HG02885 (cell line): ENCODE results near the gene NUP50.

Source experiments
- ATAC-seq: cut with Tn5 transposase; IDR thresholded peaks from one replicate; pipeline ENCODE4 v1.9.1; 2021; ENCODE audit warnings: mild to moderate bottlenecking; ENCODE audit not compliant: unreplicated experiment, poor library complexity

Gene NUP50

DNA sequence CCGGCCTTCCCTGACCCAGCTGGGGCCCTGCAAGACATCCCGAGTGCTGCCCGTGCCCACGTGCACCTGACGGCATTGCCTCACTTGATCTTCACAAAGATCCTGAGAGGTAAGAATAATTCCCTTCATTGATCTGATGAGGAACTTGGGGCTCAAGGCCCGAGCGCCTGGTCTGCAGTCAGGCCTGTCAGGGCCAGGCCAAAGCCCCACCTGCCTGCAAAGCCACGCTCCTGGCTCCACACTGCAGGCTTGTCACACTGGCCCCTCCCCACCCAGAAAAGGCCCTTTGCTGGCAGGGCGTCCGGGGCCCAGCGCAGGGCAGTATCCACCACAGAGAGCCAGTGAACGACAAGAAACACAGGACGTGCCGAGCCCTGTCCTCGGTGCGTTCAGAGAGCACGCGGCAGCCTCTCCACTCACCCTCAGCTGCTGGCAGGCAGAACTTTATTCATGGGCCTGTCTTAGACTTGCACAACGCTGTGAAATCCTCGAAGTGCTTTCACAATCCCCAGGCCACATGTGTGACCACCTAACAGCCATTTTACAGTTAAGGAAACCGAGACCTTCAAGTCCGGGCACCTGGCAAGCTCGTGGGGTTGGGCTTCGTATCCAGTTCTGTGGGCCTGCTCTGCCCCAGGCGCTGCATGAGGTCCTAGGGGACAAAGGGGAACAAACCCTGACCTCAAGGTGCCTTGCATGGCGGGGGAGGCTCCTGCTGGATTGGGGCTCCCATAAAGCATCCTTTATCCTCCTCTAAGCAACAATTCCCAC, 62.2 kb downstream of the NUP50 start:
- no peak for ATAC-seq

DNA sequence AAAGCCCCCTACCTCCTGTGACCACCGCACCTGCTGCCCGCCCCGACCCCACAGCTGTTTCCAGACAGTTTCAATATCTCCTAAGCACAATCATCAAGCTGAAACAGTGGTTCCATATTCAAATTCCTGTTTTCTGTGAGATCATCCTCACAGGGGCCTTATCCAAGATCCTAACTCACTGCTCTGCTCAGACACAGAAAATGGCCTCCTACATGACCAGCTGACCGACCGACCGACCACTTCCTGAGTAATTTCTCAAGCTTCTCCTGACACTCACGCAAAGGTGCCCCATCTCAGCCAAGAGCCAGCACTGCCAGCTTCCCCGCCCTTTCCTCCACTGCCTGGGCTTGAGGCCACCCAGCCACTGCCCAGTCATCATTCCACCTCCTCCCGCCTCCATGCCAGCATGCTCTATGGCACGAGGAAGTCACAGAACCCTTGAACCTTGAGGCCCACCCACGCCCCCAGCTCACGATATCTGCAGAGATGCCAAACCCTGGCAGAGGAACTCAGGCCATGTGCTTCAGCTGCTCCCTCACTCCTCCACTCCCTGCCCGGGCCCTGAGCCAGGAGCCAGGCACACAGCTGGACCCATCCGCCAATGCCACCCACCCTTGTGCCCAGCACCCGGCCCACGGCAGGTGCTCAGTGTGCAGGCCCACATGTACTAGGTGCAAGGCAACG, 62.9 kb downstream of the NUP50 start:
- no peak for ATAC-seq

DNA sequence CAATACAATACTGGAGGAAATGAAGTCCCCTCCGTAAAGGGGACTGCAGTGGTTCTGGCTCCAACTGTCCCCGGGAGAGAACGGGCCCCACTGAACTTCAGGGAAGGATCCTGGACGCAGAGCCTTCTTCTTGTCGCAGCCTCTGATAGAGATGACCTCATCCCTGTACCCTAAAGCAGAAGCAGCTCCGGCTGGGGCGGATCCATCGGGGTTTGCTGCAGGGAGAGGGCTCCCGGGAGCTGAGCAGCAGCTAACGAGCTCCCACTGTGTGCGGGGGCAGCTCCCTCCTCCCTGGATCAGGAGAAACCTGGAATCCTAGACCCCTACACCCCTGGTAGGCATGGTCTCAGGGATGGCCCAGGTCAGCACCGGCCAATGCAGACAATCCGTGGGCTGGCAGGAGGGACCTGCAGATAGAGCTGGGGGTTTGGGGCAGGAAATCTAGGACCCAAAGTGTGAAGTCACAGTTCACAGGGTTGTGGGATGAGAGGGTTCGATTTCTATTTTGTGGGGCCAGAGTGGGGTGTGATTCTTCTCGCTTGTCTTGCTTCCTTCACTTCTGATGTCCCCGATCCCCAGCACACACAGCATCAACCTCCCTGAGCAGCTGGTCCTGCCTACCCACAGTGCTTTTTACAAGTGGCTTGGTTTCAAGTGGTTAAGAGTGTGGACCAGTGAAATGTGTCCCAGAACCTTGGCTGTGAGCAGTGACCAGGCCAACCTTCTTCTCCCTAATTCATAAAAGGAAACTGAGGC, 64.1 kb downstream of the NUP50 start:
- ATAC-seq = no peak

DNA sequence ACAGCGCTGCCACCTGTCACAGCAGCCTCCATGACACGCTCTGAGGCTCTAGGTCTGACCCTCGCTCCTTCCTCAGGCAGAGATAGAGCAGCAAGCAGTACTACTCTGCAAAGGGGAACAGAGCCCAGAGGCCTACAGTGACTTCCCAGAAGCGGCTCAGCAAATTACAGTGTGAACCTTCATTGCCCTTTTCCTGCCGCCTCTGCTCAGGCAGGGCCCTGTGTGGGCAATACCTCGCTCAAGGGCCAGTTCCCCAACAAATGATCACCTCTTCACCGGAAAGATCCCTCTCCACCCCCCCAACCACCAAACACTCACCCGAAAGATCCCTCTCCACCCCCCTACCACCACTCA, 64.7 kb downstream of the NUP50 start:
- ATAC-seq = no peak

DNA sequence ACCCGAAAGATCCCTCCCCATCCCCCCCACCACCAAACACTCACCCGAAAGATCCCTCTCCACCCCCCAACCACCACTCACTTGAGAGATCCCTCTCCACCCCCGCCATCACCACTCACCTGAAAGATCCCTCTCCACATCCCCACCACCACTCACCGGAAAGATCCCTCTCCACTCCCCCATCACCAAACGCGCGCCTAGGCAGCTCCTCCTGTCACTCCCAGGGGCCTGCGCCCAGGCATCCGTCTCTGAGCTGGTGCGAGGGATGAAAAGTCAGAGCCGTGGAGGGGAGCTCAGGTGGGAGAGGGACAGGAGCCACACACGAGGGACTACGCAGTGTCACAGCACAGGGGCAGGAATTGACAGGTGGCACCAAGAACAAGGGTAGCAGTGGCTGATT, 65.5 kb downstream of the NUP50 start:
- no peak for ATAC-seq

DNA sequence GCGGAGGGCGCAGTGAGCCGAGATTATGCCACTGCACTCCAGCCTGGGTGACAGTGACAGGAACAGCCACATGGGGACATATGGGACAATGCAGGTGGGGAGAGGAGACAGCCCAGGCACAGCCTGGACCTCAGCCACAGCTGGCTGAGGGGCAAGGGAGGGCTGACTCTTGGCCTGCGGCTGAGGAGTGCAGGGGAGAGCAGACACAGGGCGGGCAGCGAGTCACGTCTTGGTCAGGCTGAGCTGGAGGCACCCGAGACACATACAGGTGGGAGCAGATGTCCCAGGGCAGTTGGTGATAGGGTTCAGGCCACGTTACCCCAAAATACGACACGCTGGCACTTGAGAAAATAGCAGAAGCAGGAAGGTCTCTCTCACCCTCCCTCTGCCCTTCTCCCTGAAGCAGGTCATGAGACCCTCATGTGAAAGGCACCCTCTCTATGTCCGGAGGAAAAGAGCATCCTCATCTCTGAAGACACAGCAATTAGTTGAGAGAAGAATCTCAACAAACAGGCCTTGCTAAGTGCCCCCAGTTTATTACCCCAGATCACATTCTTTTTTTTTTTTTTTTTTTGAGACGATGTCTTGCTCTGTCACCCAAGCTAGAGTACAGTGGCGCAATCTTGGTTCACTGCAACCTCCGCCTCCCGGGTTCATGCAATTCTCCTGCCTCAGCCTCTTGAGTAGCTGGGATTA, 66.4 kb downstream of the NUP50 start:
- ATAC-seq = no peak

DNA sequence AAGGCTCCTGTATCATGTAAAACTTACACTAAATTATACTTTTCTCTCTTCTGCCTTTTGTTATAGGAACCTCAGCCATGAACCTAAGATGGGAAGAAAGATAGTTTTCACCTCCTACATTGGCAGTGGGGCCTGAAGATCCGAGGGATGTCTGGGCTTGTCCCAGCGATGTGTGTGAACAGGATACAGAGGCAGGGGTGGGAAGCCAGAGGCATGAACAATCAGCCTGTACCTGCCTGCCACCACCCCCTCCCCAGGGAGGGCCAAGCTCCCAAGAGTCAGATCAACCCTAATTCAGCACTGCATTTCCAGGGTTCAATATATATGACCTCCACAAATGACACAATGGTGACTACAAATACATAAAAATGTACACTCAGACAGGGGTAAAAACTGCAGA, 67.6 kb downstream of the NUP50 start:
- no peak for ATAC-seq

DNA sequence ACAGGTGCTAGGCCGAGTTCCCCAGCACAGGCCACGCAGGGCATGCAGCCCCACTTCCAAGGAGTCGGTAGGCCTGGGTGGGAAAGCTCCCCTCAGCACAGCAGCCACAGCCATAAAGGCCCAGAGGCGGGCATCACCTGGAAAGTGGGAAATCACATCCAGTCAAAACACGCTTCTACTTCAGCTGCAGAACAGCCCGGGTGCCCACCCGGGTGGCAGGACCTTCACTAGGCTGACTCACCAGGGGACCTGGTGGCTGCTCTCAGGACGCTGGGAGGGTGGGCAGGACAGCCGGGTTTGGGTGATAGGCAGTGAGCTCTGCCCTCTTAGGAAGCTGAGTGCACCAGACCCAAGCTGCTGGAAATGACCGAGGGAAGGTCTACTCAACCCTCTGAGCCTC, 69.7 kb downstream of the NUP50 start:
- no peak for ATAC-seq

DNA sequence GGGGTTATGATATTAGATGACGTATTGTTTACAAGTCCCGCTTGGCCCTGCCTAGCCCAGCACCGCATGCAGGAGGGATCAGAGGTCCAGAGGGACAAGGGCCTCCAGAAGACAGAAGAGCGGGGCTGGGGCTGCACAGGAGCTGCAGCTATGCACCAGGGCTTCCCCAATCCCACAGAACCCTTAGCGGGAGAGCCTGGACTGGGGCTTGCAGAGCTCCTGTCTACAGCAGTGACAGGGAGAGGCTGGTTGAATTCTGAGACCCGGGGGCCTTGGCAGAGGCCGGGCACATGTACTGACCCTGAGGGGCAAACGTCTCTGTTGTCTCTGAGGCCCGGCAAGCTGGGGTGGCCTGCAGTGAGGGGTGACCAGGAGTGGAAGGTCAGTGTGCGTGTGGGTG, 70.1 kb downstream of the NUP50 start:
- no peak for ATAC-seq

DNA sequence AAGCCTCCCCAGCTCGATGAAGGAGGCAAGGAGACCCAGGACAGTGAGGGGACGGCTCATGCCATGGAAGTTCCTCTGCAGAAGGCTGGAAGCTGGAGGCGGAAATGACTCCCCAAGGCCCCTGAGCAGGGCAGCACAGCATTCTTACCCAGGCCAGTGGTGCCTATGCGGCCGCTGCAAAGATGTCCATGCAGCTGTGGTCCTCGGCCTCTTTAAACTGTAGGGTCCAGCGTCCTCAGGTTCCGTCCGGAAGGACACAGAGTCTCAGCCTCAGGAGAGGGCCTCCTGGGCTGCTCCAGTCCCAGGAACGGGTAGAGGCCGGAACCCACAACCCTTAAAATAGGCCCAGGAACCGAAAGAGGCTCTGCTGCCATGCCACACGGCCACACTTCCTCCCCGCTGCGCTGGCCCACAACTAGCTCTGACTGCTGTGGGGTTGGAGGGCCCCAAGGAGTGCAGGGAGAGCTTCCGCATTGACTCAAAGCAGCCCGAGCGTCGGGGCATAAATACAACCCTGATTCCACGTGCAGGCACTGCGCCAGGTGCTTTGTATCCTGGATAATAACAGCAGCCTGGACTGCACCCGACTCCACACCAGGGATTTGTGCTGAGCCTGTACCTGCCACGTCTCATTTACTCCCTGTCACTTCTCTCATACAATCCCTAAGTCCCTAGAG, 71.5 kb downstream of the NUP50 start:
- ATAC-seq = peak; percentile 67

DNA sequence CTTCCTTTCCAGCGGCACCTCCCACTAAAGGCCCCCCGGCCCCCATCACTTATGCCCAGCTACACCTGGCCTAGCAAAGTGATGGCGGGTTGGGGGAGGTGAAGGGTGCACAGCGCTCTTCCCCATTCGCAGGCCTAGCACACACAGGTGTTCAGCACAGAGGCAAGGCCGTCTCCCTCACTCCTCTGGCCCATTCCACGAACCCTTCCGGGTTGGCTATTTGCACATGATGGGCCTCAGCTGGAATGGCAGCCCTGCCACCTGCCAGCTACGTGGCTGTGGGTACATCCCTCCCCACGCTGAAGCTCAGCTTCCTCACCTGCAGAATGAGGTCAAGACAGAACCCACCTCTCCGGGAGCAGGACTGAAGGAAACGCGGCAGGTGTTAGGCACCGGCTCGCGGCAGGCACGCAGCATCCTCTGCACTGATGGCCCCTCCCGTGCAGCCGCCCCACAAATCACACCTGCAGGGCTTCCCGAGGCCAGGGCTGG, 72.2 kb downstream of the NUP50 start:
- ATAC-seq = peak; percentile 14

DNA sequence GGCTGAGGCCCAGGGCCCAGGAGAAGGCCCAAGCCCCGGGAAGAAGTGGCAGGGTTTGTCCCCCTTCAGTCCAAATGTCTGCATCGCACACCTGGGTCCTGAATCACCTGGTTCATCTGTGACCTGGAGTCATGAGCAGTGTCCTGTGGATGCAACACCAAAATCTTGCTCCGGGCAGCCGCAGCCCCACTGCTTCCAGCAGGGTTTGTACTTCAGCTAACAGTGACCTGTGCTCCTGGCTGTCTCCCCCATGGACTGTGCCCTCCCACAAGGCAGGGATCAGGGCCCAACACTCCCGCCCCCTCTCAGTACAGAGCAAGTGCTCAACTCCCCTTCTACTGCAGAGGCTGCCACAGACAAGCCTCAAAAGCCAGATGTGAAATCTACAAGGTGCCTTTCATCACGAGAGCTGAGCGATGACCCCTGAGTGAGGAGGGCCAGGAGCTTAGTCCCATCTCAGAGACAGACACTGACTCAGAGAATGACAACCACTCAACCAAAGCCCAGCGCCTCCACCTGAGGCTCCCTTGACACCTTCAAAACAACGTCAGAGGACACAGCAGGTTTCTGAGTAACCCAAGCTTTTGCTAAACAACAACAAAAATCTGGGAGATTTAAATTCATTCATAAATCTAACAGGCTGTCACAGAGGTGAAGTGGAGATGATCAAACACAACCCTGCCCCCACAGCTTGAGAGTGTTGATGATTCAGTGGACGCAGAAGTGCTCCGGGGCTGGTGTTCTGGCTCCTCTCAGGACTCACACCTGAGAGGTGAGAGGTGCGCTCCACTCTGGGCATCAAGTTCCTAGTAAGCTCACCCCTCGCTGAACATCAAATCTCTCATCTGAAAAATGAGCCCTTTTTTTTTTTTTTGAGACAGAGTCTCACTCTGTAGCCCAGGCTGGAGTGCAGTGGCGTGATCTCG, 73.6 kb downstream of the NUP50 start:
- no peak for ATAC-seq
